Amniotic epithelial cell (primary cell): ENCODE results near the gene CACNA1H.
"Not testable (repeated sequence)": the region's sequence is repeated elsewhere in the genome, so short reads cannot be mapped to it uniquely, and the experiment has no call there.

Experiments
- DNase-seq: peaks from one replicate; pipeline ENCODE4 v3.0.0-alpha.2; 2010; ENCODE audit warnings: low read depth

Gene CACNA1H

DNA sequence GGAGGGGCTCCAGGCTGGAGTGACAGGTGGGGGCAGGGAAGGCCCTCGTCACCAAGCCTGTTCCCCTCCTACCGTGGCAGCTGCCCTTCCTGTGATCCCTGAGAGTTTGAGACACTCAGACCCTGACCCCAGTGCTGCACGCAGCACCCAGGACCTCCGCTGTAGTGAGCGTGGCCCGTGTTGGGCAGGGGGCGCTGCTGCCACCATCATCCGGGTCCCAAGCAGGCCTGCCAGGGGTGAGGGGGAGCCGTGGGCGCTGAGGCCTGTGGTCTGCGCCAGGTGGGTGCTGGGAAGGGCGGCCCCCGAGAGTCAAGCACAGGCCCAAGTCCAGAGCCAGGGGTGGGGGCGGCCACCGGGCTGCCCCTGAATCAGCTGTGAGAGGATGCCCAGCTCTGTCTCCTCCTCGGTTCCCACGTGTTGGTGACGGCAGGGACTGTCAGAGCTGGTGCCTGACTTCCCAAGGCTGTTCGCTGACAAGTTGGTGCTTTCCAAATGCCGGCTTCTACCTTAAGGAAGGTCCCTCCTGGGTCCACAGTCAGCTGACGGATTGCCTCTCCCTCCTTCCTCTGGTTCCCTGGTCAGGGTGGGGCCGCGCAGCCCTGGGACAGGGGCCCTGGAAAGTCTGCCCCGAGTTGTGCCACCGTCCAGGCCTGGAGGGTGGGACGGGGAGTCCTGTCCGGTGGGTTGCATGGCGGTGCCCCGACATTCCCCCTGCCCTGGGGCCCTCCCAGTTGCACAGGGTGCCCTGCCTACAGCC lies 41.1 kb downstream of the CACNA1H start:
- no peak for DNase-seq

- no peak for DNase-seq
Observed at GRCh38 chr16:1194665-1195392, 41.9 kb downstream of the CACNA1H start.

- DNase-seq, result no peak
Observed at GRCh38 chr16:1195393-1195666, 42.4 kb downstream of the CACNA1H start.

- no peak for DNase-seq
Observed at GRCh38 chr16:1196494-1196893, 43.6 kb downstream of the CACNA1H start.

DNA sequence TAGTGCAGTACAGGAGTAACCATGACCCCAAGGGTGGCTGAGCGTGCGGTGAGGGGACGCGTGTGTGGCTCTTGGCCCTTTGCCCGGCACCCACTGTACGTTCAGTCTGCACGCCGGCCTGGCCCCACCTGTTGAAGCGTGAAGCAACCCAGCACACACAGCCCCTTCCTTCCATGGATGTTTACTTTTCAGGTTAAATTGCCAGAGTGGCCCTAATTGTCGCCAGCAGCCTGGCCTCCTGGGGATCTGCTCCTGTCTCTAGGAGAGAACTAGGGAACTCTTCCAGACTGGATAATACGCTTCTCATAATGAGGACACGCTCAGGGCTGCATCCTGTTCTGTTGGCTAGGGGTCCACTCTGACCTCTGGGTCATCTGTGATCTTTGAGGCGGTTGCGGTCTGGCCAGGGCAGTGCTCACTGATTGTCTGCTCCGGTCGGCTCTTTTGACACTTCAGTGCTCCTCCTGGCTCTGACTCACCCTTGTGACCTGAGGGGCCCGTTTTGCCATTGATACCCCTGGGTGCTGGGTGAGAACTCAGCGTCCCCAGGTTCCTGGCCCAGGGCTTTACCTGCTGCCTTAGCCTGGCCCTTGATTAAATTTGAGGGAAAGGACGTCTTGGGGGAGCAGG lies 44.4 kb downstream of the CACNA1H start:
- DNase-seq, result no peak

- DNase-seq, result no peak
Observed at GRCh38 chr16:1198194-1198593, 45.3 kb downstream of the CACNA1H start.

DNA sequence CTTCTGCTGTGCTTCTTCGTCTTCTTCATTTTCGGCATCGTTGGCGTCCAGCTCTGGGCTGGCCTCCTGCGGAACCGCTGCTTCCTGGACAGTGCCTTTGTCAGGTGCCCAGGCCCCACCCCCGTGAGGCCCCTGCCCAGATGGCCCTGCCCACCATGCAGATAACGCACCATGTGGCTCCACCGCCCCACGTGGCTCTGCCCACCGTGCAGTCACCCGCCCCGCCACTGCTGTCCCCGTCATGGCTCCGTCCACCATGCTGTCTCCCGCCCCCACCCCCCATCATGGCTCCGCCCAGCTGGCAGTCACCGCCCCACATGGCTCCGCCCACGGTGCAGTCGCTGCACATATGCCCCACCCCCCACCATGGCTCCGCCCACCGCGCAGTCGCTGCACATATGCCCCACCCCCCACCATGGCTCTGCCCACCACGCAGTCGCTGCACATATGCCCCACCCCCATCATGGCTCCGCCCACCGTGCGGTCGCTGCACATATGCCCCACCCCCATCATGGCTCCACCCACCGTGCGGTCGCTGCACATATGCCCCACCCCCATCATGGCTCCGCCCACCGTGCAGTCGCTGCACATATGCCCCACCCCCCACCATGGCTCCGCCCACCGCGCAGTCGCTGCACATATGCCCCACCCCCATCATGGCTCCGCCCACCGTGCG lies 45.9 kb downstream of the CACNA1H start:
- not testable (repeated sequence) for DNase-seq

GRCh38 chr16:1199347-1200013 lies 46.6 kb downstream of the CACNA1H start:
- DNase-seq, result no peak

- no peak for DNase-seq
Observed at GRCh38 chr16:1200014-1200627, 47.2 kb downstream of the CACNA1H start.

DNA sequence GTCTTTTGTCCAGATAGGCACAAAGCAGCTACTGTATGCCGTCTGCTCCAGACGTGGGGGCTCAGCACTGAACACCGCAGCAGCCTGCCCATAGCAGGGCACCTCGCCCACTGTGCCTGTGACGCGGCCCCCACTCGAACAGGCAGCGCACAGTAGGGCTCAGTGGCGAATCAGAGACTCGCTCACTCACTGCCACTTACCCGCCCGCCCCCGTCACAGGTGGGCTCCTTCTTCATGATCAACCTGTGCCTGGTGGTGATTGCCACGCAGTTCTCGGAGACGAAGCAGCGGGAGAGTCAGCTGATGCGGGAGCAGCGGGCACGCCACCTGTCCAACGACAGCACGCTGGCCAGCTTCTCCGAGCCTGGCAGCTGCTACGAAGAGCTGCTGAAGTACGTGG lies 48.5 kb downstream of the CACNA1H start:
- DNase-seq, result no peak

GRCh38 chr16:1202274-1202673 lies 49.4 kb downstream of the CACNA1H start:
- no peak for DNase-seq

GRCh38 chr16:1204933-1205332 lies 52.0 kb downstream of the CACNA1H start:
- DNase-seq, result no peak

DNA sequence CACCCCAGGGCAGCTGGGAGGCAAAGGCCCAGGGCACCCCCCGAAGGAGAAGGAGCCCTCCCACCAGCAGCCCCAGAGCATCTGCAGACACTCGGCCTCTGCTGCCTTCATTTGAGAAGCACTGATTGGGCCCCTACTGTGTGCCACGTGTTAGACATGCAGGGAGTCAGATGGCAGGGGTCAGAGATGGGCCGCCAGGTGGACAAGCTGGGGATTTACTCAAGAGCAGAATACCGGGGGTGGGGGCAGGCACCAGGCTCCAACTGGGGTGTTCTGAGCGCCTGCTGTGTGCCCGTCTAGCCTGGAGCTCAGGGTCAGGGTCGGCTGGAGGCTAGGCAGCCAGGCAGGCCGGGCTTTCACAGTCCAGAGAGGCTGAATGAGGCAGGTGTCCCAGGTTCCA lies 53.4 kb downstream of the CACNA1H start:
- no peak for DNase-seq

GRCh38 chr16:1206786-1207185 lies 53.9 kb downstream of the CACNA1H start:
- no peak for DNase-seq

- DNase-seq, result no peak
Observed at GRCh38 chr16:1208239-1208830, 55.4 kb downstream of the CACNA1H start.

DNA sequence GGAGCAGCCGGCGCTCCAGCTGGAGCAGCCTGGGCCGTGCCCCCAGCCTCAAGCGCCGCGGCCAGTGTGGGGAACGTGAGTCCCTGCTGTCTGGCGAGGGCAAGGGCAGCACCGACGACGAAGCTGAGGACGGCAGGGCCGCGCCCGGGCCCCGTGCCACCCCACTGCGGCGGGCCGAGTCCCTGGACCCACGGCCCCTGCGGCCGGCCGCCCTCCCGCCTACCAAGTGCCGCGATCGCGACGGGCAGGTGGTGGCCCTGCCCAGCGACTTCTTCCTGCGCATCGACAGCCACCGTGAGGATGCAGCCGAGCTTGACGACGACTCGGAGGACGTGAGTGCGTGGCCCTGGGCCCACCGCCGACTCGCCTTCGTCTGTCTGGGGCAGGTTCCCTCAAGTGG lies 56.2 kb downstream of the CACNA1H start:
- DNase-seq, result no peak

GRCh38 chr16:1210461-1210860 lies 57.6 kb downstream of the CACNA1H start:
- DNase-seq, result no peak

GRCh38 chr16:1211451-1212268 lies 58.8 kb downstream of the CACNA1H start:
- no peak for DNase-seq

DNA sequence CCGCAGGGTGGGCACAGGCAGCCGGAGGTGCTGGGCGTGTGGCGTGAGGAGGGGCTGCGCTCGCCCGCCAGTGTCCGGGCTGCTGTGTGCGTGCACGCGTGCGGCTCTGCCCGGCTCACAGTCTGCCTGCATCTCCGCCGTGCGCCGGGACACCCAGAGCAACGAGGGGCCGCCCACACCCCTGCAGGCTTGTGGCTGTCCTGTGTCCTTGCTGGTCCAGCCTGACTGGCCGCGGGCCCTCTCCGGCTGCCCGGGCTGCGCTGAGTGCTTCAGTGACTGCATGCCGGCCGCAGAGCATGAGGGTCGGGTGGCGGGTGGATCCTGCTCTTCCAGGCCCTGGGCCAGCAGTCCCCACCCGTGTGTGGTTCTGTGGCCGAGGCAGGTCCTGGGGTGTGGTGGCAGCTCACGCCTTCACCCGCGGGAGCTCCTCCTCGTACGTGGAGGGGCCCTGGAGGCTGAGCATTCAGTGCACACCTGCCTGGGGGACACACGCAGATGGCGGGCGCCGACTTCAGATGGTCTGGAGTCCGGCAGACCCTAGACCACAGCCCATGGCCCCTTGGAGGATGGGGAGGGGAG lies 59.8 kb downstream of the CACNA1H start:
- DNase-seq, result no peak

GRCh38 chr16:1213231-1213630 lies 60.3 kb downstream of the CACNA1H start:
- no peak for DNase-seq
